ENCODE measurements around the gene ADAMTS20. TPM values are rescaled to one million over a fixed set of nuclear protein-coding genes. Genes with fewer than 3 reads are reported as not detected.
A peak's percentile ranks its signal among the peaks of the same experiment; 100 is the strongest.

ADAMTS20 gene
- total RNA-seq, result not detected

DNA sequence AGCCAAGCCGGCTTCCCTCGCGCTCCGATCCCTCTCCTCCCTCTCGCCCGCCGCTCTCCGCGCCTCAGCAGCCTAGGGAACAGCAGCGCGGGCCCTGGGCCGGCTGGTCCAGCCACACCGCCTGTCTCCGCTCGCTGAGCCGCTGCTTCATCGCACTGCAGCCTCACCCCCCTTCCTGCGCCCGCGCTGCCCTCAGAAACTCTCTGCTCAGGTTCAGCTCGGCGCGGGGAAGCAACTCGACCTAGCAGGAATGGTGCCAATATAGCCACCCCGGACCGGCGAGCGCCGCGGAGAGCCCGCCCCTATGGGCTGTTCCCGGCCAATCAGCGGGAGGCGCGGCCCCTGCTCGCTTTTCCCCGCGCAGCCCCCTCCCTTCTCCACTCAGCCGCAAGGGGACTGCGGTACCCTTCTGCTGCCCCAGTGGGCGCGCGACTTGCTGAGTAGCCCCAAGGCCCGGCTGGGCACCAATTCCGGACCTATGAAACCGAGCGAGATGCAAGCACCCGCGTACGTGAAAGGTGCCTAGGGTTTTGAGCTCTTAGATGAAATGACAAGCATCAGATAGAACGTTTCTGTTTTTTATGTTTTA is at the start of gene ADAMTS20:
Gene ADAMTS20, minus strand, starts transcription at position 233 of the 589 bp plus-strand sequence. CDS start 282 bp downstream, outside the sequence.
- Mint-ChIP-seq H3K27ac (no peak within 1 kb of the TSS), H3K4me1 (no peaks in the 10 kb centered on the region), H3K9me3 (peaks cover 8% of the 10 kb centered on the region), H3K36me3 (peaks cover 2% of the 10 kb centered on the region), H3K27me3 (peaks cover 46% of the 10 kb centered on the region), H3K4me3 (peak within 1 kb of the TSS; percentile 52)
- DNase-seq, result no peak

DNA sequence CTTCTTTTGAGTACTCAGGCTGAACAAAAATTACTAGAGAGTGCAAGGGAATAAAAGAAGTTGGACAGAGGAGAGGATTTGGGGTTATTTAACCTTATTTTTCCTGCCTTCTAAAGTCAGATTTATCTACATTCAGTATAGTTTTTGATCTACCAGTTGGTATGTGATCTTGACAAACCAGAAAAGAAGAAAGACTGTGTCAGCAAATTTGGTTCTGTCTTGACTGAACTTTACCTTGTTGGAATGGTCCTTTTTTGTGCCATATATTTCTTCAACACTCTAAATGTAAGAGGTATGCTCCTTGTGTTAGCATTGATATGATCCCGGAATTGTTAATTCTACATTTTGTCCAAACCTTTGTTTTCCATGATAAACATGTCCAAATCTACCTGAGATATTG is 47.7 kb upstream of the ADAMTS20 start:
- H3K9me3 Mint-ChIP-seq, result no peaks in the 10 kb centered on the region
- no peaks in the 10 kb centered on the region for H3K4me1 Mint-ChIP-seq
- no peaks in the 10 kb centered on the region for H3K36me3 Mint-ChIP-seq
- H3K27ac Mint-ChIP-seq, result no peak overlapping the region
- H3K27me3 Mint-ChIP-seq, result peaks cover 4% of the 10 kb centered on the region
- no peak for DNase-seq
- no peak overlapping the region for H3K4me3 Mint-ChIP-seq

DNA sequence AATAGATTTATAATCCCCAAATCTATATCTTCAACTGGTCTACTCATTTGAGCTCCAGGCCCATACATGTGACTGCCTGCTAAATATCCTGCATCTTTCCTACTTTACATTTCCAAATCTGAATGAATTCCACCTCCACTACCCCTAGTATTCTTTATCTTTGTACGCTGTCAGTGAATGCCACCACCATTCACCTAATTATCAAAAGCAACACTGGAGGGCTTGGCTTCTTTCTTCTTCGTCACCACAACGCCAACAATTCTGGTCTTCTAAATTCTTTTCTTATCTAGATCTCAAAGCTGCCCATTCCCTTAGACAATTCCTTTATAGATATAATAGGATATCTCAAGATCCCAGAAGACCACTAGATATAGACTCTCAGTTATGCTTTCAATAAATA is 47.1 kb upstream of the ADAMTS20 start:
- no peaks in the 10 kb centered on the region for H3K36me3 Mint-ChIP-seq
- no peak for DNase-seq
- no peaks in the 10 kb centered on the region for H3K4me1 Mint-ChIP-seq
- no peak overlapping the region for H3K4me3 Mint-ChIP-seq
- H3K9me3 Mint-ChIP-seq, result no peaks in the 10 kb centered on the region
- no peak overlapping the region for H3K27ac Mint-ChIP-seq
- peaks cover 4% of the 10 kb centered on the region for H3K27me3 Mint-ChIP-seq

GRCh38 chr12:43590307-43590706 is 38.3 kb upstream of the ADAMTS20 start:
- no peak for DNase-seq
- no peaks in the 10 kb centered on the region for H3K9me3 Mint-ChIP-seq
- no peaks in the 10 kb centered on the region for H3K4me1 Mint-ChIP-seq
- H3K27me3 Mint-ChIP-seq, result no peaks in the 10 kb centered on the region
- no peaks in the 10 kb centered on the region for H3K36me3 Mint-ChIP-seq
- no peak overlapping the region for H3K4me3 Mint-ChIP-seq
- H3K27ac Mint-ChIP-seq, result no peak overlapping the region

- peaks cover 7% of the 10 kb centered on the region for H3K27me3 Mint-ChIP-seq
- no peak for DNase-seq
- H3K9me3 Mint-ChIP-seq, result no peaks in the 10 kb centered on the region
- H3K4me1 Mint-ChIP-seq, result no peaks in the 10 kb centered on the region
- H3K4me3 Mint-ChIP-seq, result no peak overlapping the region
- H3K27ac Mint-ChIP-seq, result no peak overlapping the region
- H3K36me3 Mint-ChIP-seq, result no peaks in the 10 kb centered on the region
These were observed 34.7 kb upstream of the ADAMTS20 start for GRCh38 chr12:43586646-43587245.

- Mint-ChIP-seq H3K27ac (no peak overlapping the region), H3K4me3 (no peak overlapping the region), H3K36me3 (no peaks in the 10 kb centered on the region), H3K4me1 (no peaks in the 10 kb centered on the region), H3K27me3 (peaks cover 10% of the 10 kb centered on the region), H3K9me3 (no peaks in the 10 kb centered on the region)
- DNase-seq, result no peak
These were observed 33.7 kb upstream of the ADAMTS20 start for GRCh38 chr12:43585676-43586075.

DNA sequence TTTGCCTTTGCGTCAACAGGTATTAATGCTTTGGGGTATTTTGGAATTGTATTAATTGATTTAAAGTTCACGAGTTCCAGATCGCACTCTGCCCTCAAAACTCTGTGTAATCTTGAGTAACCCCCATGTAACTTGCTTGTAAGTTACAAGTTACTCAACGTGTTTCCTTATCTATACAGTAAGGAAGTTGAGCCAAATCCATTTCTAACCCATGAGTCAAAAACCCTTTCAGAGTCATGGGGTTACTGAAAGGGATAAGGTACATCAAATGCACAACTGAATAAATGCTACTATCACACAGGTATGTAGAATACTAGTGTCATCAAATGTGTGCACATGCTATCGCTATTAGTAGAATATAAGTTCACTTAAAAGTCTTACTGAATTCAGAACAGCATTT is 28.6 kb upstream of the ADAMTS20 start:
- H3K4me1 Mint-ChIP-seq, result no peaks in the 10 kb centered on the region
- peaks cover 10% of the 10 kb centered on the region for H3K27me3 Mint-ChIP-seq
- no peak for DNase-seq
- H3K36me3 Mint-ChIP-seq, result no peaks in the 10 kb centered on the region
- no peak overlapping the region for H3K27ac Mint-ChIP-seq
- H3K9me3 Mint-ChIP-seq, result no peaks in the 10 kb centered on the region
- no peak overlapping the region for H3K4me3 Mint-ChIP-seq

DNA sequence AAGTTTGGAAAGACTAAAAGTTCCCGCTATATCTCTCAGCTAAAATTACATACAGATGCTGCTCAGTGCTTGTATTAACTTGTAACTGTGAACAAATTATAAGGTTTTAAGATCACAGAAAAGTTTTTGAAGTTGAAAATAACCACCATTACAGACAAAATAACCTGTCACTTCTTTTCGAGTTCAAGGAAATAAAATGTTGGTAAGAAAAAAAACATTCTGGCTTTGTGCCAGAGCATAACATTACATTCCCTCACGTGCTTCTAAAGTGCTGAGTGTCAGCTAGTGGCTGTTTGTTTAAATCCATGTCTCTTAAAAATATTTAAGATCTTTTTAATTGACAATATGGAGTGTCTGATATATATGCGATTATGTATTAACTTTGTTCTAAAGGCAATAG is 27.2 kb upstream of the ADAMTS20 start:
- H3K27ac Mint-ChIP-seq, result no peak overlapping the region
- no peak overlapping the region for H3K4me3 Mint-ChIP-seq
- no peaks in the 10 kb centered on the region for H3K4me1 Mint-ChIP-seq
- no peaks in the 10 kb centered on the region for H3K36me3 Mint-ChIP-seq
- H3K9me3 Mint-ChIP-seq, result no peaks in the 10 kb centered on the region
- peaks cover 10% of the 10 kb centered on the region for H3K27me3 Mint-ChIP-seq
- DNase-seq, result no peak

DNA sequence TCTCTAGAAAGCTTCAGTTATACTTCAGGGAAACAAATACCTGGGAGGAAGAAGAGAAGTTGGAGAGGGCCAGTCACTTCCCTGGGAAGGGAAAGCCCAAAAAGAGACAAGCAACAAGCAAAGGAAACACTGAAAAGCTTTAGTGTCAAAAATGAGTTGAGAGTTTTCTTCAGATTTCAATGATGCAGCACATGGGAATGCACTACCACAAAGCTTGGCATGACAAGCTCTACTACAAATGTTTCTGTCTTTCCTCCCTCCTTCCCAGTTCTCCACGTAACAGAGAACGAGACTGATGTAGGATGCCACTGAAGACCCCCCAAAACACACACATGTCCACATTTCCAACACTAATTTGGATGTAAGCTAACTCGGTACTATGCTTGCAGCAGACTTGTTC is 26.8 kb upstream of the ADAMTS20 start:
- Mint-ChIP-seq H3K27me3 (peaks cover 10% of the 10 kb centered on the region), H3K27ac (no peak overlapping the region)
- no peak for DNase-seq

GRCh38 chr12:43577381-43577780 is 25.4 kb upstream of the ADAMTS20 start:
- Mint-ChIP-seq H3K9me3 (no peaks in the 10 kb centered on the region), H3K4me1 (no peaks in the 10 kb centered on the region), H3K36me3 (no peaks in the 10 kb centered on the region), H3K27ac (no peak overlapping the region), H3K27me3 (peaks cover 15% of the 10 kb centered on the region), H3K4me3 (no peak overlapping the region)
- no peak for DNase-seq

More for the DNA sequence above, 26.8 kb upstream of the ADAMTS20 start:
- Mint-ChIP-seq H3K9me3 (no peaks in the 10 kb centered on the region), H3K4me3 (no peak overlapping the region), H3K4me1 (no peaks in the 10 kb centered on the region), H3K36me3 (no peaks in the 10 kb centered on the region)

DNA sequence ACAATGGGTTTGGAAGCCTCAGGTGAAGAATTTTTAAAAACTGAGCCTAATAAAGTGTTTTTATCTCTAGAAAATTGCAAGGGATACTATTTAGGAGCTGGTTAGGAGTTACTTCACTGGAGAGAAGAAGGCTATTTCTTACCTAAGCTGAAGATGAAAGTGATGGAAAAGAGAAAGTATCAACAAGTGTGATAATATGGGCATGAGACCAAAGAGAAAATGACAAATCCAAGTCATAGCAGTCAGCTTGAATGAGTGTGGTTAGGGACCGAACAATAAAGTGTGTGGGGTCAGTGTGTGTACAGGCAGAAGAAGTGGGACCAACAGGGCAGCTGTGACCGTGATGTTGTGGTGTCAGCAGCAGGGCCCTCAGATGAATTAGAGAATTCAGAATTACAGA is 24.2 kb upstream of the ADAMTS20 start:
- H3K4me1 Mint-ChIP-seq, result no peaks in the 10 kb centered on the region
- peaks cover 13% of the 10 kb centered on the region for H3K27me3 Mint-ChIP-seq
- H3K36me3 Mint-ChIP-seq, result no peaks in the 10 kb centered on the region
- no peak for DNase-seq
- no peak overlapping the region for H3K4me3 Mint-ChIP-seq
- no peak overlapping the region for H3K27ac Mint-ChIP-seq
- H3K9me3 Mint-ChIP-seq, result peaks cover 1% of the 10 kb centered on the region

- H3K9me3 Mint-ChIP-seq, result peaks cover 1% of the 10 kb centered on the region
- peaks cover 13% of the 10 kb centered on the region for H3K27me3 Mint-ChIP-seq
- no peaks in the 10 kb centered on the region for H3K4me1 Mint-ChIP-seq
- no peak overlapping the region for H3K4me3 Mint-ChIP-seq
- H3K27ac Mint-ChIP-seq, result no peak overlapping the region
- DNase-seq, result no peak
- no peaks in the 10 kb centered on the region for H3K36me3 Mint-ChIP-seq
These were observed 19.9 kb upstream of the ADAMTS20 start for GRCh38 chr12:43571885-43572284.

DNA sequence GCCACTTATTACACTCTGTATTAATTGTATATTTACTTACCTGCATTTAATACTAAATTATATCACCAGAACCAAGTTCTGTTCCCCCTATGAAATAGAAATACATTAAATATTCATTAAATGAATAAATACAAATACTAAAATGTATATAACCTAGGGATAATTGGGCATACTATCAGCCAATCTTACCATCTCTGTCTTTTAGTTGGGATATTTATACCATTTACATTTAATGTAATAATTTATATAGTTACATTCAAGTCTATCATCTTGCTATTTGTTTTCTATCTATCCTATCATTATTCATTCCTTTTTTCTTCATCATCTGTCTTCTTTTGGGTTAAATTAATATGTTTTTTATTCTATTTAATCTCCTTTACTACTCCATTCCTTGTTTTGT is 4.1 kb upstream of the ADAMTS20 start:
- DNase-seq, result no peak
- no peak overlapping the region for H3K27ac Mint-ChIP-seq
- H3K4me3 Mint-ChIP-seq, result no peak overlapping the region
- no peaks in the 10 kb centered on the region for H3K4me1 Mint-ChIP-seq
- peaks cover 2% of the 10 kb centered on the region for H3K36me3 Mint-ChIP-seq
- peaks cover 31% of the 10 kb centered on the region for H3K27me3 Mint-ChIP-seq
- peaks cover 13% of the 10 kb centered on the region for H3K9me3 Mint-ChIP-seq

GRCh38 chr12:43551279-43551970 is 578 bp downstream of the ADAMTS20 start:
- peaks cover 46% of the 10 kb centered on the region for H3K27me3 Mint-ChIP-seq
- no peak for DNase-seq
- H3K4me3 Mint-ChIP-seq, result no peak overlapping the region
- peaks cover 2% of the 10 kb centered on the region for H3K36me3 Mint-ChIP-seq
- no peak overlapping the region for H3K27ac Mint-ChIP-seq
- H3K9me3 Mint-ChIP-seq, result peaks cover 8% of the 10 kb centered on the region
- H3K4me1 Mint-ChIP-seq, result no peaks in the 10 kb centered on the region

GRCh38 chr12:43550831-43551271 is 1.2 kb downstream of the ADAMTS20 start:
- Mint-ChIP-seq H3K4me3 (no peak overlapping the region), H3K27ac (no peak overlapping the region), H3K27me3 (peaks cover 46% of the 10 kb centered on the region), H3K36me3 (peaks cover 2% of the 10 kb centered on the region), H3K9me3 (peaks cover 8% of the 10 kb centered on the region), H3K4me1 (no peaks in the 10 kb centered on the region)
- no peak for DNase-seq

DNA sequence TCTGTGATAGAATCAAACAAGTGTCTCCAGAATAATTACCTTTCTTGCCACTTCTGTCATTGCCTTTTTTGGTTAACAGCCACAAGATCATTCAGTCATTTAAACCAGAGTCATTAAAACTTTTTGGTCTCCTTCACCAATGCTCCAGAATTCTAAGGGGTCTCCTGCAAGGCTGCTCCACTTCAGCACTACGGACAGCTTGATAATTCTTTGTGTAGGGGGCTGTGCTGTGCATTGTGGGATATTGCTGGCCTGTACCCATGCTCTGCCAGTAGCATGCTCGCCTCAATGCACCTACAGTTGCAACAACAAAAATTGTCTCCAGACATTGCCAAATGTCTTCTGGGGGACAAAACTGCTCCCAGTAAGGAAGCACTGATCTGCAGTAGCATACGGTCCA is 7.3 kb downstream of the ADAMTS20 start:
- peaks cover 3% of the 10 kb centered on the region for H3K27me3 Mint-ChIP-seq
- no peaks in the 10 kb centered on the region for H3K4me1 Mint-ChIP-seq
- no peaks in the 10 kb centered on the region for H3K9me3 Mint-ChIP-seq

More for the DNA sequence above, 7.3 kb downstream of the ADAMTS20 start:
- Mint-ChIP-seq H3K27ac (no peak overlapping the region), H3K36me3 (no peaks in the 10 kb centered on the region), H3K4me3 (no peak overlapping the region)
- no peak for DNase-seq

Data from activated naive CD8-positive, alpha-beta T cell treated with anti-CD3 and anti-CD28 coated beads for 36 hours (primary cell).